ENCODE results near the gene PNMT. TPM values are rescaled to one million over a fixed set of nuclear protein-coding genes. Genes with fewer than 3 reads are reported as not detected.
A peak's percentile ranks its signal among the peaks of the same experiment; 100 is the strongest.

Gene PNMT
- not detected for polyA plus RNA-seq (2013, experiment 1 of 2; ENCODE audit: insufficient read length)
- polyA plus RNA-seq (2013, experiment 2 of 2; ENCODE audit: insufficient read length): not detected

DNA sequence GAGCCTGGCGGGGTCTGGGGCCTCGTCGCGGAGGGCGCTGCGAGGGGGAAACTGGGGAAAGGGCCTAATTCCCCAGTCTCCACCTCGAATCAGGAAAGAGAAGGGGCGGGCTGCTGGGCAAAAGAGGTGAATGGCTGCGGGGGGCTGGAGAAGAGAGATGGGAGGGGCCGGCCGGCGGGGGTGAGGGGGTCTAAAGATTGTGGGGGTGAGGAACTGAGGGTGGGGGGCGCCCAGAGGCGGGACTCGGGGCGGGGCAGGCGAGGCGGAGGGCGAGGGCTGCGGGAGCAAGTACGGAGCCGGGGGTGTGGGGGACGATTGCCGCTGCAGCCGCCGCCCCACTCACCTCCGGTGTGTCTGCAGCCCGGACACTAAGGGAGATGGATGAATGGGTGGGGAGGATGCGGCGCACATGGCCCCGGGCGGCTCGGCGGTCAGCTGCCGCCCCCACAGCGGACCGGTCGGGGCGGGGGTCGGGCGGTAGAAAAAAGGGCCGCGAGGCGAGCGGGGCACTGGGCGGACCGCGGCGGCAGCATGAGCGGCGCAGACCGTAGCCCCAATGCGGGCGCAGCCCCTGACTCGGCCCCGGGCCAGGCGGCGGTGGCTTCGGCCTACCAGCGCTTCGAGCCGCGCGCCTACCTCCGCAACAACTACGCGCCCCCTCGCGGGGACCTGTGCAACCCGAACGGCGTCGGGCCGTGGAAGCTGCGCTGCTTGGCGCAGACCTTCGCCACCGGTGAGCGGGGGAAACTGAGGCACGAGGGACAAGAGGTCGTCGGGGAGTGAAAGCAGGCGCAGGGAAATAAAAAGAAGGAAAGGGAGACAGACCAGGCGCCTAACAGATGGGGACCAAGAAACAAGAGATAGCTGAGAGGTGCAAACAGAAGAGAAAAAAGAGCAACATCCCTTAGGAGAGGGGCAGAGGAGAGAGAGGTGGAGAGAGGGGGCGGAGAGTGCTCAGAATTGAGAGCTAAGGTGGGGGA is at the start of gene PNMT:
Gene PNMT, plus strand, starts transcription at position 509 of the 980 bp plus-strand sequence. Its CDS starts 23 bp downstream, at position 532.
- DNase-seq: peak; percentile 47

DNA sequence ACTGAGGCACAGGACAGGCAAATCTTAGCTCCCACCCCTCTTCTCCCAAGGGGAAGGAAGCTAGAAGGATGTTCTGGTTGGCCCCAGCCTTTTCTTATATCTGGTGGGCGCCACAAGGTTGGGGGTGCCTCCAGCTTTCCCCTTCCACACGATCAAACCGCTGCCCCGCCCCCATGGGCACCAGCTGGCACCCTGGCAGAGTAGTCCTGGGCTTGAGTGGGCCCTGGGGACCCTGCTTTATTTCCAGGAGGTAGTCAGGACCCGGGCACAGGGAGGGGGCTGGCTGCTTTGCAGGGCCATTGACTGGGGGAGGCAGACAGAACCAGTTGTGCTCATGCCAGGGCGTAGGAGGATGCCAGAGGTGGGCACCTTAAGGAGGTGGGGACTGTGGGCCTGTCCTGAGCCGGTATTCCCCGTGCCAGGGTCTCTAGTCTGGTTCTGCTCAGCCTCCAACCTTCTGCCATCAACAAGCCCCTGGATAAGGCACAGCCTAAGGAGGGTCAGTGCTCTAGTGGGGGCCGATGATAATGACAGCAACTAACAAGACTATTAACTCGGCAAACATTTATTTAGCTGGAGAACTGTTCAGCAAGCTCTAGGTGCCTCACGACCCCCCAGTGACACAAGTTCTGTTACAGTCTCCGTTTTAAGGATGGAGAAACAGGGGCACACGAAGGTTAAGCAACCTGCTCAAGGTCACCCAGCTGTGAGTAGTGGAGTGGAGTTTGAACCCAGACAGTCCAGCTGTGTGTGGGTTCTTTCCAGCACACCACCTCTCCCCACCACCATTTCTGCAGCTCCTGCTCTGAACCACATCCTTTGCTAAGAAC is 49.1 kb upstream of the PNMT start:
- no peak for DNase-seq

DNA sequence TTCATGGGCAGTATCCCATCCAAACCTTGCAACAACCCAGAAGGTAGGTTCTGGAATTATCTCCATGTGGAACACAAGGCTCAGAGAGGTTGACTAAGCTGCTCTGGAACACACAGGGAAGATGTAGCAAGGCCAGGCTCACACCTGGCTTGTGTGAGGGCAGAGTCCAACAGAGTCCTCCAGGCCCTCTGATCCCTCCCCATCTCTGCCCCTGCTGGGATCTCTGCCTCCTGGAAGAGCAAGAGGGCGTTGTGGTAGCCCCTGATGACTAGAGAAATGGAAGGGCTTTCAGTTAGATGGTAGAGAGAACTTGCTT is 48.5 kb upstream of the PNMT start:
- no peak for DNase-seq

GRCh38 chr17:39621523-39622379 is 46.5 kb upstream of the PNMT start:
- DNase-seq: peak; percentile 69

DNA sequence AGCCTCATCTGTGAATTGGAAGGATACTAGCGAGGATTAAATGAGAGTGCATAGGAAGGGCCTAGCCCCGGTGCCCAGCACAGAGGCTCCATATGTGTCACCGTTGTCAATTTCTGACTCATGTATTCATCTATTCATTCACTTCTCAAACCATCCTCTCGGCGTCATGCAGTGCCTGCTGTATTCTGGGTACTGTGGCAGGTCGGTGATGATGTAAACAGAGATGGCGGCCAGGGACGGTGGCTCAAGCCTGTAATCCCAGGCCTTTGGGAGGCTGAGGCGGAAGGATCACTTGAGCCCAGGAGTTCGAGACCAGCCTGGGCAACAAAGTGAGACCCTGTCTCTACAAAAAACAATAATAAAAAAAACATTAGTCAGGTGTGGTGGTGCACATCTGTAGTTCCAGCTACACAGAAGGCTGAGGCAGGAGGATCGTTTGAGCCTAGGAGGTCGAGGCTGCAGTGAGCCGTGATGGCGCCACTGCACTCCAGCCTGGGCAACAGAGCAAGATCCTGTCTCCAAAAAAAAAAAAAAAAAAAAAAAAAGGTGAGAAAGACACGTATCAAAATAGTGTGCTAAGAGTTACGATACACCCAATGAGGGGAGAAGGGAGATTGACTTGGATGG is 45.8 kb upstream of the PNMT start:
- no peak for DNase-seq

DNA sequence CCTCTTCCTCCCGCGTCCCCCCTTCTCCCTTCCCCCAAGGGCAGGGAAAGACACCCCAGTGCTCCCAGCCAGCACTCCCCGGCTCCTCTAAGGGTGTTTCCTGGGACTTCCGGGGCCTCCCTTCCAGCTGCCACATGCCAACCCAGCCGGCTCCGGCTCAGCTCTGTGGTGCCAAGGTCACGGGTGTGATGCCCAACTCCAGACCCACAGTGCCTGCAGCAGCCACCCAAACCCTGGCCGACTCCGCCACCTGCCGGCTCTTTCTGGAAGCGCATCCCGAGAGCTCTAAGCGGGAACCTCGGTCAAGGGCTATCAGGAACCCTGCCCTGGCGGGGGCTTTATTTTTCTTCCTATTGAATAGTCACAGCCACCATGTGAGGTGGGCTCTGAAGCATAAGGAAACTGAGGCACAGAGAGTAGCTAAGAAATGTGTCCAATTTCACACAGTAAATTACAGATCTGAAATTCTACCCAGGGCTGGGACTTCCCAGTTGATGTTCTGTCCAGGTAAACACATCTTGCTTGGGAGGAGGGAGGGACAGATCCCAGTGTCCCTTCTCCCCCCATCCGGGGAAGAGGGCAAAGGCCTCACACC is 44.8 kb upstream of the PNMT start:
- peak; percentile 43 for DNase-seq

- no peak for DNase-seq
Observed at GRCh38 chr17:39624313-39624712, 43.9 kb upstream of the PNMT start.

GRCh38 chr17:39625198-39625785 is 43.0 kb upstream of the PNMT start:
- no peak for DNase-seq

- DNase-seq: no peak
Observed at GRCh38 chr17:39626171-39627046, 41.8 kb upstream of the PNMT start, which contains the start of gene PPP1R1B. Gene PPP1R1B (plus strand): TSS chr17:39626952. CDS start chr17:39627393, 441 bp downstream.

DNA sequence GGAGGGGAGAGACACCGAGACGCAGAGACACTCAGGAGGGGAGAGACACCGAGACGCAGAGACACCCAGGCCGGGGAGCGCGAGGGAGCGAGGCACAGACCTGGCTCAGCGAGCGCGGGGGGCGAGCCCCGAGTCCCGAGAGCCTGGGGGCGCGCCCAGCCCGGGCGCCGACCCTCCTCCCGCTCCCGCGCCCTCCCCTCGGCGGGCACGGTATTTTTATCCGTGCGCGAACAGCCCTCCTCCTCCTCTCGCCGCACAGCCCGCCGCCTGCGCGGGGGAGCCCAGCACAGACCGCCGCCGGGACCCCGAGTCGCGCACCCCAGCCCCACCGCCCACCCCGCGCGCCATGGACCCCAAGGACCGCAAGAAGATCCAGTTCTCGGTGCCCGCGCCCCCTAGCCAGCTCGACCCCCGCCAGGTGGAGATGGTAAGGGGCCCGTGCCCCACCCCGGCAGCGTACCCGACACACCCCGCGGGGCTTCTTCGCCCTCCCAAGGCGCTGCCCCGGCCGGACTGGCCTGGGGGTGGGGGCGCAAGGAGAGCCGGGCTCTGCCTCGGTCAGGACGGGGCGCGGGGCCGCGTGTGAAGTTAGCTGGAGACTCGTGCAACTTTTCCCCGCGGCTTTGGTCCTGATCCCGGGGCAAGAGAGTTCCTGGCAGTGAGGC is 41.1 kb upstream of the PNMT start:
- DNase-seq: no peak

DNA sequence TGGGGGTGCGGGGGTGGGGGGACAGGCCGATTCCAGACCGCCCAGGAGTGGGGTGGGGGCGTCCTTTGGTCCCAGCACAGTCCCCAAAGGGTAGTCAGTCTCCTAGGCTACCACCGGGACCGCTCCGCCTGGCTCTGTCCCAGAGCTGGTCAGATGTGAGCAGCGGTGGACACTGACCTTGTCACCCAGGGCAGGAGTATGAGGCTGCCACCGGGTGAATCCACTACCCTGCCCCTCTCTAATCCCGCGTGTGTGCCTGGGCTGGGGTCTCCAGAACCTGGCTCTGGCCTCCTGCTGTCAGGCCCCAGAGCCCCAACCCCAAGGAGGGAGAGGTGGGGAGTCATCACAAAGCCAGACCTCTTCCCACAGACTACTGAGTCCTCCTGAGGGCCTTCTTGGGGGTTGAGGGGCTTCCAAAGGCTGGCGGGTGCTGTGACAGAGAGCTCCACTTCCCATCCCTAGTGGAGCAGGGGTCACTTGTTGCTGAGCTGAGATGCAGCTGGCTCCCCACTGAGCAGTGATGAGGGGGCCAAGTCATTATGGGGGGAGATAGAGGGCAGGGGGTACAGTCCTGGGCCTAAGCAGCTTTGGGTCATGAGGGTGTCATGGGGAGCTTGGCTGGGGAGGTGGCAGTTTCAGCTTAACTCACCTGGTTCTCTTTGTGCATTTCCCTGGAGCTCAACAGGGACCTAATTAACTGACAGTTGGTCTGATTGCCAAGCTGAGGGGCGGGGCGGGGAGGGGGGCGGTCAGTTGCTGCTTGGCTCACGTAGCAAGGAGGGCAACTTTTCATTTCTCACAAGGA is 40.3 kb upstream of the PNMT start:
- DNase-seq: no peak

GRCh38 chr17:39628655-39629493 is 39.4 kb upstream of the PNMT start:
- no peak for DNase-seq

GRCh38 chr17:39629494-39629880 is 38.8 kb upstream of the PNMT start:
- no peak for DNase-seq

DNA sequence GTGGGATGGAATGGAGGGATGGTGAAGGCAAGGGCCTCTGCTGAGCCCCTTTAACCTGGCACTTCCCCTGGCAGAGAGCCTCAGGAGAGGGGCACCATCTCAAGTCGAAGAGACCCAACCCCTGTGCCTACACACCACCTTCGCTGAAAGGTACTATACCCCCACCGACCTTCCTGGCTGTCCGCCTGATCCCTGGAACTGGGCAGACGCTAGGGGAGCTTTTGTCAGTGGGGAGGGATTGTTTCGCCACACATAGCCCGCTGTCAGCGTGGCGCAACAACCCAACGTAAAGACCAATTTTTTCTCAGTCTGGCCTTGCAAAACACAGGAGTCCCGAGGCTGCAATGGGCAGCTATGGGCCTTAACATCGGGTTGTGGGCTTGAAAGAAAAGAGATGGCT is 38.4 kb upstream of the PNMT start:
- DNase-seq: no peak

GRCh38 chr17:39631403-39631802 is 36.9 kb upstream of the PNMT start:
- DNase-seq: no peak

GRCh38 chr17:39632153-39632941 is 35.9 kb upstream of the PNMT start:
- DNase-seq: no peak

Measured in fibroblast of skin of abdomen (primary cell).